HepG2 (cell line): ENCODE results near the gene SRC. TPM values are rescaled to one million over a fixed set of nuclear protein-coding genes. Genes with fewer than 3 reads are reported as not detected.
A peak's percentile ranks its signal among the peaks of the same experiment; 100 is the strongest.

Experiments used
- EHMT2 ChIP-seq: fragments of 200-600 bp; sonication (generic); IDR thresholded peaks from 2 replicates; pipeline ENCODE4 v1.7.0; 2017; ENCODE audit warnings: antibody characterized with exemption, low read depth, low read length, borderline replicate concordance
- GPN1 ChIP-seq: sonication (generic); formaldehyde crosslinking; IDR thresholded peaks from 2 replicates; pipeline ENCODE4 v1.5.1; 2020; ENCODE audit warnings: missing genetic modification reagents, borderline replicate concordance
- MTA3 ChIP-seq: sonication (generic); formaldehyde crosslinking; IDR thresholded peaks from 2 replicates; pipeline ENCODE4 v1.4.0; 2020; ENCODE audit warnings: missing genetic modification reagents
- MTF2 ChIP-seq: sonication (generic); formaldehyde crosslinking; IDR thresholded peaks from 2 replicates; pipeline ENCODE4 v1.5.0; 2020; ENCODE audit warnings: missing genetic modification reagents, borderline replicate concordance
- POGZ ChIP-seq: sonication (generic); formaldehyde crosslinking; IDR thresholded peaks from 2 replicates; pipeline ENCODE4 v1.4.0; 2020; ENCODE audit warnings: mild to moderate bottlenecking, missing genetic modification reagents
- POLR2AphosphoS5 ChIP-seq: IDR thresholded peaks from 2 replicates; pipeline ENCODE4 v1.6.1; 2012; ENCODE audit warnings: low read depth, low read length
- RBM22 ChIP-seq: fragments of 200-400 bp; formaldehyde crosslinking; optimal IDR thresholded peaks from 2 replicates; pipeline ENCODE3; 2017; ENCODE audit warnings: mild to moderate bottlenecking, low read length, moderate library complexity
- ZC3H4 ChIP-seq: sonication (generic); formaldehyde crosslinking; IDR thresholded peaks from 2 replicates; pipeline ENCODE4 v1.4.0; 2020; ENCODE audit warnings: missing genetic modification reagents, borderline replicate concordance
- ZNF772 ChIP-seq: sonication (generic); formaldehyde crosslinking; IDR thresholded peaks from 2 replicates; pipeline ENCODE4 v1.5.0; 2020; ENCODE audit warnings: mild to moderate bottlenecking, missing genetic modification reagents
- ZNF782 ChIP-seq: sonication (generic); formaldehyde crosslinking; IDR thresholded peaks from 2 replicates; pipeline ENCODE4 v1.4.0; 2020; ENCODE audit warnings: missing genetic modification reagents, mild to moderate bottlenecking, borderline replicate concordance
- polyA plus RNA-seq, 8 experiments: library from polyadenylated mRNA; depleted of rRNA in 3 of 8; stranded (reverse) in 7 of 8; unstranded in 1 of 8; fragments of >200 nt; fragmentation: Illumina TruSeq in 4 of 8; extraction: Trizol in 4 of 8; gene quantifications; 2 replicates each; pipeline versions ENCODE4 v1.2.1 to v1.2.3, GENCODE V29; 2011 to 2016; ENCODE audit warnings: low read depth in 4 of 8, missing spikeins in 1 of 8, mixed read lengths in 1 of 8; ENCODE audit not compliant: insufficient read depth in 1 of 8
- total RNA-seq, 5 experiments: library from RNA; depleted of rRNA; stranded (reverse); fragments of >200 nt; fragmentation: Illumina TruSeq; extraction: Trizol; gene quantifications; 2 replicates each; pipeline ENCODE4 v1.2.3, GENCODE V29; 2016; ENCODE audit warnings: low read depth in 1 of 5
- TF ChIP-seq, protein P1 (sequence below): sonication (generic); formaldehyde crosslinking; IDR thresholded peaks from 2 replicates; pipeline ENCODE4 v1.4.0; 2020; ENCODE audit warnings: missing genetic modification reagents
- TF ChIP-seq, protein P2 (sequence below): sonication (generic); formaldehyde crosslinking; IDR thresholded peaks from 2 replicates; pipeline ENCODE4 v1.4.0; 2020; ENCODE audit warnings: mild to moderate bottlenecking, missing genetic modification reagents
- TF ChIP-seq, protein P3 (sequence below): sonication (generic); formaldehyde crosslinking; IDR thresholded peaks from 2 replicates; pipeline ENCODE4 v1.8.0; 2022; ENCODE audit warnings: missing genetic modification reagents, mild to moderate bottlenecking, moderate library complexity, borderline replicate concordance
- TF ChIP-seq, protein P4 (sequence below): sonication (generic); formaldehyde crosslinking; IDR thresholded peaks from 2 replicates; pipeline ENCODE4 v1.4.0; 2020; ENCODE audit warnings: missing genetic modification reagents, mild to moderate bottlenecking, borderline replicate concordance
- TF ChIP-seq, protein P5 (sequence below), 2 experiments: sonication (generic) in 1 of 2; formaldehyde crosslinking in 1 of 2; IDR thresholded peaks; 2 replicates each; pipeline versions ENCODE4 v1.4.0 to v1.6.1; 2016 to 2020; ENCODE audit warnings: borderline replicate concordance in 1 of 2, low read depth in 1 of 2, mild to moderate bottlenecking in 1 of 2, missing genetic modification reagents in 1 of 2

SRC gene
- total and polyA plus RNA-seq, 2 of the 13 experiments (the other 11 are each of a cell fraction or from before 2014, with no cell fraction given): 54.7 to 192 TPM

DNA sequence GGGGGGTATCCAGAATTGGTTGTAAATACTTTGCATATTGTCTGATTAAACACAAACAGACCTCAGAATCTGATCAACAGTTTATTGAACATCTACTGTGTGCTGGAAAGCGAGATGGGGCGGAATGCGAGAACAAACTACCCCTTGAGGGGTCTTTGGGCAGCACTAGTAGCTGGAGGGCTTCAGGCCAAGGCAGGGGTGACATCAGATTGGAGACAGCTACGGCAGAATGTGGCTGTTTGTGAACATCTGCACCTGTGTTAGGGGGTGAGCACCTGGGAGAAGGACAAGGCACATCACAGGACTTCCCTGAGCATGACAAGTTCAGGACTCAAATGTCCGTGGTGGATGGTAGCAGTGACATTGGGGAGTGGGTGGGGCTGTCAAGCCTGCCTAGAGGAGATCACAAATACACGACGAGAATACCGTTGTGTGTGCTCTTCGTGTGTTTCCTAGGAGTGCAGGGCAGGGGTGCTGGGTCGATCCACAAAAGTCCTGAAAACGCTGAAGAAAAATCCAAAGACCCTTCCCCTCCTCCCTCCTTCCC lies 59.5 kb downstream of the SRC start (continued):
- no peak for TF ChIP-seq GPN1 (CRISPR knock-in tag)
- TF ChIP-seq, protein P1, sequence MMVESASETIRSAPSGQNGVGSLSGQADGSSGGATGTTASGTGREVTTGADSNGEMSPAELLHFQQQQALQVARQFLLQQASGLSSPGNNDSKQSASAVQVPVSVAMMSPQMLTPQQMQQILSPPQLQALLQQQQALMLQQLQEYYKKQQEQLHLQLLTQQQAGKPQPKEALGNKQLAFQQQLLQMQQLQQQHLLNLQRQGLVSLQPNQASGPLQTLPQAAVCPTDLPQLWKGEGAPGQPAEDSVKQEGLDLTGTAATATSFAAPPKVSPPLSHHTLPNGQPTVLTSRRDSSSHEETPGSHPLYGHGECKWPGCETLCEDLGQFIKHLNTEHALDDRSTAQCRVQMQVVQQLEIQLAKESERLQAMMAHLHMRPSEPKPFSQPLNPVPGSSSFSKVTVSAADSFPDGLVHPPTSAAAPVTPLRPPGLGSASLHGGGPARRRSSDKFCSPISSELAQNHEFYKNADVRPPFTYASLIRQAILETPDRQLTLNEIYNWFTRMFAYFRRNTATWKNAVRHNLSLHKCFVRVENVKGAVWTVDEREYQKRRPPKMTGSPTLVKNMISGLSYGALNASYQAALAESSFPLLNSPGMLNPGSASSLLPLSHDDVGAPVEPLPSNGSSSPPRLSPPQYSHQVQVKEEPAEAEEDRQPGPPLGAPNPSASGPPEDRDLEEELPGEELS: 0 out of 2 replicates have a peak, but pooled peaks have one; percentile 9
- TF ChIP-seq MTF2 (CRISPR knock-in tag): 0 out of 2 replicates have a peak, but pooled peaks have one; percentile 18
- 0 out of 2 replicates have a peak, but pooled peaks have one; percentile 68 for TF ChIP-seq ZC3H4 (CRISPR knock-in tag)
- TF ChIP-seq MTA3: no peak
- no peak for TF ChIP-seq ZNF782 (CRISPR knock-in tag)
- no peak for TF ChIP-seq ZNF772 (CRISPR knock-in tag)
- no peak for TF ChIP-seq EHMT2
- TF ChIP-seq, protein P2, sequence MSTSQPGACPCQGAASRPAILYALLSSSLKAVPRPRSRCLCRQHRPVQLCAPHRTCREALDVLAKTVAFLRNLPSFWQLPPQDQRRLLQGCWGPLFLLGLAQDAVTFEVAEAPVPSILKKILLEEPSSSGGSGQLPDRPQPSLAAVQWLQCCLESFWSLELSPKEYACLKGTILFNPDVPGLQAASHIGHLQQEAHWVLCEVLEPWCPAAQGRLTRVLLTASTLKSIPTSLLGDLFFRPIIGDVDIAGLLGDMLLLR (CRISPR knock-in tag): 0 out of 2 replicates have a peak, but pooled peaks have one; percentile 25
- TF ChIP-seq, protein P3, sequence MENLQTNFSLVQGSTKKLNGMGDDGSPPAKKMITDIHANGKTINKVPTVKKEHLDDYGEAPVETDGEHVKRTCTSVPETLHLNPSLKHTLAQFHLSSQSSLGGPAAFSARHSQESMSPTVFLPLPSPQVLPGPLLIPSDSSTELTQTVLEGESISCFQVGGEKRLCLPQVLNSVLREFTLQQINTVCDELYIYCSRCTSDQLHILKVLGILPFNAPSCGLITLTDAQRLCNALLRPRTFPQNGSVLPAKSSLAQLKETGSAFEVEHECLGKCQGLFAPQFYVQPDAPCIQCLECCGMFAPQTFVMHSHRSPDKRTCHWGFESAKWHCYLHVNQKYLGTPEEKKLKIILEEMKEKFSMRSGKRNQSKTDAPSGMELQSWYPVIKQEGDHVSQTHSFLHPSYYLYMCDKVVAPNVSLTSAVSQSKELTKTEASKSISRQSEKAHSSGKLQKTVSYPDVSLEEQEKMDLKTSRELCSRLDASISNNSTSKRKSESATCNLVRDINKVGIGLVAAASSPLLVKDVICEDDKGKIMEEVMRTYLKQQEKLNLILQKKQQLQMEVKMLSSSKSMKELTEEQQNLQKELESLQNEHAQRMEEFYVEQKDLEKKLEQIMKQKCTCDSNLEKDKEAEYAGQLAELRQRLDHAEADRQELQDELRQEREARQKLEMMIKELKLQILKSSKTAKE: no peak
- TF ChIP-seq, protein P4, sequence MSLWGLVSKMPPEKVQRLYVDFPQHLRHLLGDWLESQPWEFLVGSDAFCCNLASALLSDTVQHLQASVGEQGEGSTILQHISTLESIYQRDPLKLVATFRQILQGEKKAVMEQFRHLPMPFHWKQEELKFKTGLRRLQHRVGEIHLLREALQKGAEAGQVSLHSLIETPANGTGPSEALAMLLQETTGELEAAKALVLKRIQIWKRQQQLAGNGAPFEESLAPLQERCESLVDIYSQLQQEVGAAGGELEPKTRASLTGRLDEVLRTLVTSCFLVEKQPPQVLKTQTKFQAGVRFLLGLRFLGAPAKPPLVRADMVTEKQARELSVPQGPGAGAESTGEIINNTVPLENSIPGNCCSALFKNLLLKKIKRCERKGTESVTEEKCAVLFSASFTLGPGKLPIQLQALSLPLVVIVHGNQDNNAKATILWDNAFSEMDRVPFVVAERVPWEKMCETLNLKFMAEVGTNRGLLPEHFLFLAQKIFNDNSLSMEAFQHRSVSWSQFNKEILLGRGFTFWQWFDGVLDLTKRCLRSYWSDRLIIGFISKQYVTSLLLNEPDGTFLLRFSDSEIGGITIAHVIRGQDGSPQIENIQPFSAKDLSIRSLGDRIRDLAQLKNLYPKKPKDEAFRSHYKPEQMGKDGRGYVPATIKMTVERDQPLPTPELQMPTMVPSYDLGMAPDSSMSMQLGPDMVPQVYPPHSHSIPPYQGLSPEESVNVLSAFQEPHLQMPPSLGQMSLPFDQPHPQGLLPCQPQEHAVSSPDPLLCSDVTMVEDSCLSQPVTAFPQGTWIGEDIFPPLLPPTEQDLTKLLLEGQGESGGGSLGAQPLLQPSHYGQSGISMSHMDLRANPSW: 0 out of 2 replicates have a peak, but pooled peaks have one; percentile 8
- no peak for TF ChIP-seq POGZ (CRISPR knock-in tag)
- TF ChIP-seq, protein P5, sequence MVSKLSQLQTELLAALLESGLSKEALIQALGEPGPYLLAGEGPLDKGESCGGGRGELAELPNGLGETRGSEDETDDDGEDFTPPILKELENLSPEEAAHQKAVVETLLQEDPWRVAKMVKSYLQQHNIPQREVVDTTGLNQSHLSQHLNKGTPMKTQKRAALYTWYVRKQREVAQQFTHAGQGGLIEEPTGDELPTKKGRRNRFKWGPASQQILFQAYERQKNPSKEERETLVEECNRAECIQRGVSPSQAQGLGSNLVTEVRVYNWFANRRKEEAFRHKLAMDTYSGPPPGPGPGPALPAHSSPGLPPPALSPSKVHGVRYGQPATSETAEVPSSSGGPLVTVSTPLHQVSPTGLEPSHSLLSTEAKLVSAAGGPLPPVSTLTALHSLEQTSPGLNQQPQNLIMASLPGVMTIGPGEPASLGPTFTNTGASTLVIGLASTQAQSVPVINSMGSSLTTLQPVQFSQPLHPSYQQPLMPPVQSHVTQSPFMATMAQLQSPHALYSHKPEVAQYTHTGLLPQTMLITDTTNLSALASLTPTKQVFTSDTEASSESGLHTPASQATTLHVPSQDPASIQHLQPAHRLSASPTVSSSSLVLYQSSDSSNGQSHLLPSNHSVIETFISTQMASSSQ (IDR thresholded peaks at IDR 0.05; ENCODE audit: low read depth): no peak
- TF ChIP-seq, protein P5 (CRISPR knock-in tag; IDR thresholded peaks at IDR 0.05; ENCODE audit: borderline replicate concordance): no peak
- TF ChIP-seq POLR2AphosphoS5: peak; percentile 53
- peak; percentile 97 for TF ChIP-seq RBM22
